Tongue (tissue), 2 donors: ENCODE measurements around the gene VPS54. TPM values are rescaled to one million over a fixed set of nuclear protein-coding genes. Genes with fewer than 3 reads are reported as not detected.
"Not testable (repeated sequence)": the region's sequence is repeated elsewhere in the genome, so short reads cannot be mapped to it uniquely, and the experiment has no call there.

Experiments used
- DNase-seq: peaks from one replicate; pipeline ENCODE4 v3.0.0-alpha.2; 2015
- total RNA-seq: library from RNA; depleted of rRNA; stranded (reverse); fragments of >200 nt; gene quantifications from one replicate; pipeline ENCODE4 v1.2.3, GENCODE V29; 2014

VPS54 gene
- total RNA-seq, 1 donor from 2014 or later, result 36.0 TPM

- DNase-seq, result no peak
These were observed 153.1 kb downstream of the VPS54 start for GRCh38 chr2:63866009-63866709.

- no peak for DNase-seq
These were observed 153.9 kb downstream of the VPS54 start for GRCh38 chr2:63865159-63865799.

- DNase-seq, result no peak
These were observed 155.5 kb downstream of the VPS54 start for GRCh38 chr2:63863707-63864106.

GRCh38 chr2:63862806-63863205 lies 156.4 kb downstream of the VPS54 start:
- DNase-seq, result no peak

- DNase-seq, result peak; percentile 74
These were observed 157.9 kb downstream of the VPS54 start for GRCh38 chr2:63861220-63861822.

- DNase-seq, result no peak
These were observed 160.9 kb downstream of the VPS54 start for GRCh38 chr2:63858291-63858690.

- DNase-seq, result no peak
These were observed 163.0 kb downstream of the VPS54 start for GRCh38 chr2:63856303-63856603.

GRCh38 chr2:63855418-63856302 lies 163.6 kb downstream of the VPS54 start:
- DNase-seq, result no peak

- no peak for DNase-seq
These were observed 165.5 kb downstream of the VPS54 start for GRCh38 chr2:63853527-63854310.

GRCh38 chr2:63851691-63852311 lies 167.4 kb downstream of the VPS54 start:
- DNase-seq, result no peak

GRCh38 chr2:63850649-63851048 lies 168.6 kb downstream of the VPS54 start:
- no peak for DNase-seq

- DNase-seq, result no peak
These were observed 169.0 kb downstream of the VPS54 start for GRCh38 chr2:63850204-63850571.

GRCh38 chr2:63849381-63850203 lies 169.6 kb downstream of the VPS54 start:
- no peak for DNase-seq

- not testable (repeated sequence) for DNase-seq
These were observed 171.7 kb downstream of the VPS54 start for GRCh38 chr2:63847571-63847970.

- peak; percentile 59 for DNase-seq
These were observed 172.7 kb downstream of the VPS54 start for GRCh38 chr2:63846487-63846886.

- no peak for DNase-seq
These were observed 173.4 kb downstream of the VPS54 start for GRCh38 chr2:63845866-63846265.

GRCh38 chr2:63844616-63845015 lies 174.6 kb downstream of the VPS54 start:
- DNase-seq, result no peak

- no peak for DNase-seq
These were observed 175.4 kb downstream of the VPS54 start for GRCh38 chr2:63843791-63844190.

GRCh38 chr2:63843093-63843492 lies 176.1 kb downstream of the VPS54 start:
- no peak for DNase-seq
